Stimulated activated CD4-positive, alpha-beta T cell treated with anti-CD3 and anti-CD28 coated beads, Interleukin-12 subunit alpha, Interleukin-12 subunit beta, amount 100 ng/mL, for 48 hours (primary cell): ENCODE measurements around the gene SLC6A6.

ENCODE experiments used
- DNase-seq, 3 donors: peaks; one replicate each; pipeline ENCODE4 v3.0.0-alpha.2; 2020; ENCODE audit warnings: low read depth in 2 of 3, low spot score in 1 of 3

Gene SLC6A6

GRCh38 chr3:14481646-14482036, 79.2 kb downstream of the SLC6A6 start:
- no peak for DNase-seq

GRCh38 chr3:14482271-14482721, 79.9 kb downstream of the SLC6A6 start:
- DNase-seq, result no peak

- no peak for DNase-seq
Observed at GRCh38 chr3:14483286-14483685, 80.9 kb downstream of the SLC6A6 start.

- DNase-seq, result no peak
Observed at GRCh38 chr3:14484741-14485140, 82.3 kb downstream of the SLC6A6 start.

GRCh38 chr3:14485981-14486380, 83.6 kb downstream of the SLC6A6 start:
- no peak for DNase-seq

- no peak for DNase-seq
Observed at GRCh38 chr3:14486460-14486859, 84.1 kb downstream of the SLC6A6 start.

- no peak for DNase-seq
Observed at GRCh38 chr3:14487086-14487485, 84.7 kb downstream of the SLC6A6 start.

- DNase-seq, result no peak
Observed at GRCh38 chr3:14487821-14488220, 85.4 kb downstream of the SLC6A6 start.

GRCh38 chr3:14488286-14489041, 86.1 kb downstream of the SLC6A6 start:
- no peak for DNase-seq

GRCh38 chr3:14489641-14490040, 87.2 kb downstream of the SLC6A6 start:
- no peak for DNase-seq

- DNase-seq, result no peak
Observed at GRCh38 chr3:14490255-14490654, 87.8 kb downstream of the SLC6A6 start.

- DNase-seq, result no peak
Observed at GRCh38 chr3:14490831-14491230, 88.4 kb downstream of the SLC6A6 start.

- no peak for DNase-seq
Observed at GRCh38 chr3:14491396-14492190, 89.2 kb downstream of the SLC6A6 start.

GRCh38 chr3:14492948-14493881, 90.8 kb downstream of the SLC6A6 start:
- no peak for DNase-seq

GRCh38 chr3:14494279-14494972, 92.0 kb downstream of the SLC6A6 start:
- no peak for DNase-seq

GRCh38 chr3:14494973-14495300, 92.5 kb downstream of the SLC6A6 start:
- DNase-seq, result no peak

GRCh38 chr3:14496351-14496750, 93.9 kb downstream of the SLC6A6 start:
- no peak for DNase-seq

- DNase-seq, result no peak
Observed at GRCh38 chr3:14497321-14497720, 94.9 kb downstream of the SLC6A6 start.

- DNase-seq, result no peak
Observed at GRCh38 chr3:14502472-14502871, 100.1 kb downstream of the SLC6A6 start.

- DNase-seq, result no peak
Observed at GRCh38 chr3:14503033-14503705, 100.8 kb downstream of the SLC6A6 start.
